Peyer's patch (tissue), 4 donors: ENCODE results near the gene MT1M.
A peak's percentile ranks its signal among the peaks of the same experiment; 100 is the strongest.

Experiments used
- CTCF ChIP-seq, 6 experiments: fragments of 450-650 bp in 4 of 6; fragments of 200-600 bp in 2 of 6; sonication (generic) in 1 of 6; IDR thresholded peaks; one replicate each; pipeline ENCODE4 v1.5.1; 2017 to 2019; ENCODE audit warnings: antibody characterized with exemption in 6 of 6, mild to moderate bottlenecking in 3 of 6, moderate library complexity in 1 of 6
- POLR2A ChIP-seq, 2 donors: fragments of 450-650 bp; IDR thresholded peaks; one replicate each; pipeline ENCODE4 v1.5.1; 2017; ENCODE audit warnings: antibody characterized with exemption in 2 of 2, mild to moderate bottlenecking in 2 of 2, moderate library complexity in 2 of 2

- TF ChIP-seq CTCF (IDR thresholded peaks at IDR 0.05) = peak in 4 of 6 experiments; percentile 34 to 69 (median 66)
- TF ChIP-seq POLR2A (IDR thresholded peaks at IDR 0.05) = no peak
Observed at GRCh38 chr16:56643080-56643778, 10.8 kb downstream of the MT1M start.
